HepG2 (cell line): ENCODE data around the gene GLUD1. TPM values are rescaled to one million over a fixed set of nuclear protein-coding genes. Genes with fewer than 3 reads are reported as not detected.
A peak's percentile ranks its signal among the peaks of the same experiment; 100 is the strongest.

ENCODE experiments used
- FOXO4 ChIP-seq: sonication (generic); formaldehyde crosslinking; conservative IDR thresholded peaks from 2 replicates; pipeline ENCODE4 v1.8.1; 2023; ENCODE audit warnings: missing genetic modification reagents
- HIC2 ChIP-seq: sonication (generic); formaldehyde crosslinking; IDR thresholded peaks from 2 replicates; pipeline ENCODE4 v1.9.0; 2022; ENCODE audit warnings: low read depth, missing genetic modification reagents
- JARID2 ChIP-seq: sonication (generic); formaldehyde crosslinking; IDR thresholded peaks from 2 replicates; pipeline ENCODE4 v1.8.1; 2023; ENCODE audit warnings: missing genetic modification reagents, inconsistent platforms; ENCODE audit not compliant: insufficient replicate concordance
- MAFK ChIP-seq, 2 experiments: IDR thresholded peaks in 1 of 2; conservative IDR thresholded peaks in 1 of 2; 2 replicates each; pipeline ENCODE4 v1.6.1; 2011; ENCODE audit warnings: improper control_type of control experiment in 2 of 2, low read length in 2 of 2
- POGK ChIP-seq: sonication (generic); formaldehyde crosslinking; conservative IDR thresholded peaks from 2 replicates; pipeline ENCODE4 v1.8.0; 2022; ENCODE audit warnings: mild to moderate bottlenecking, moderate library complexity, missing genetic modification reagents
- PRDM10 ChIP-seq: sonication (generic); formaldehyde crosslinking; IDR thresholded peaks from 2 replicates; pipeline ENCODE4 v1.4.0; 2020; ENCODE audit warnings: low read depth, missing genetic modification reagents
- REPIN1 ChIP-seq: sonication (generic); formaldehyde crosslinking; IDR thresholded peaks from 2 replicates; pipeline ENCODE4 v1.8.0; 2022; ENCODE audit warnings: missing genetic modification reagents, low read depth, mild to moderate bottlenecking, borderline replicate concordance
- SNAPC4 ChIP-seq: sonication (generic); formaldehyde crosslinking; IDR thresholded peaks from 2 replicates; pipeline ENCODE4 v1.4.0; 2020; ENCODE audit warnings: mild to moderate bottlenecking, missing genetic modification reagents
- TIGD3 ChIP-seq: sonication (generic); formaldehyde crosslinking; IDR thresholded peaks from 2 replicates; pipeline ENCODE4 v1.5.1; 2020; ENCODE audit warnings: mild to moderate bottlenecking, missing genetic modification reagents, borderline replicate concordance
- ZBTB38 ChIP-seq: sonication (generic); formaldehyde crosslinking; IDR thresholded peaks from 2 replicates; pipeline ENCODE4 v1.5.1; 2020; ENCODE audit warnings: mild to moderate bottlenecking, missing genetic modification reagents
- ZNF713 ChIP-seq: sonication (generic); formaldehyde crosslinking; IDR thresholded peaks from 2 replicates; pipeline ENCODE4 v1.4.0; 2020; ENCODE audit warnings: mild to moderate bottlenecking, missing genetic modification reagents
- polyA plus RNA-seq, 8 experiments: library from polyadenylated mRNA; depleted of rRNA in 3 of 8; stranded (reverse) in 7 of 8; unstranded in 1 of 8; fragments of >200 nt; fragmentation: Illumina TruSeq in 4 of 8; extraction: Trizol in 4 of 8; gene quantifications; 2 replicates each; pipeline versions ENCODE4 v1.2.1 to v1.2.3, GENCODE V29; 2011 to 2016; ENCODE audit warnings: low read depth in 4 of 8, missing spikeins in 1 of 8, mixed read lengths in 1 of 8; ENCODE audit not compliant: insufficient read depth in 1 of 8
- total RNA-seq, 5 experiments: library from RNA; depleted of rRNA; stranded (reverse); fragments of >200 nt; fragmentation: Illumina TruSeq; extraction: Trizol; gene quantifications; 2 replicates each; pipeline ENCODE4 v1.2.3, GENCODE V29; 2016; ENCODE audit warnings: low read depth in 1 of 5

The GLUD1 gene
- total and polyA plus RNA-seq, 2 of the 13 experiments (the other 11 are each of a cell fraction or from before 2014, with no cell fraction given) = 301 to 798 TPM

- TF ChIP-seq PRDM10 (CRISPR knock-in tag) (no peak), HIC2 (CRISPR knock-in tag) (no peak), TIGD3 (CRISPR knock-in tag) (no peak), ZNF713 (CRISPR knock-in tag) (no peak), JARID2 (no peak), MAFK (conservative IDR thresholded peaks at IDR 0.05 in 1 of 2, IDR thresholded peaks at IDR 0.05 in 1 of 2; ENCODE audit: low read length in 2 of 2) (no peak), SNAPC4 (CRISPR knock-in tag) (peak; percentile 88), REPIN1 (no peak; the same call in 1 of the 2 replicates), FOXO4 (CRISPR knock-in tag) (no peak), POGK (no peak), ZBTB38 (no peak)
Observed at GRCh38 chr10:87092861-87093631, 1.6 kb downstream of the GLUD1 start (continued).
